ENCODE data around the gene RAD21L1.

RAD21L1 gene

GRCh38 chr20:1274485-1275311 lies 48.9 kb downstream of the RAD21L1 start:
- DNase-seq: no peak

DNA sequence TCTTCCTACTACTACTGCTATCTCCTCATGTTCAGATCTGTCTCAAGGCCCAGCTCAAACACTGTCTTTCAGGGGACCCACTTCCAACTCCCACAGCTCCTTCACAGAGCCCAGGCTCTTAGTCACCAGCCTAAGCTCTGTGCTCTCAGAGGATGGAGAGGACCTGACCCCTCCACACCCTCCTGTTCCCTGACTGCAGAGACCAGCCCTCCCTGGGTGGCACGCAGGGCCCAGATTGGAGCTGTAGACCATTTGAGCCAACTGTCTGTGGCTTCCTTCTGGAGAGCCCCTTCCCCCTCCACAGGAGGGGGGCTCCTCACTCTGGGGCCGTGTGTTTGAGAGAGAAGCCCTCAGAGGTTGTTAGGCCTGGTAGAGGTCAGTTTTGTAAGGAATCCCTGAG lies 50.1 kb downstream of the RAD21L1 start:
- DNase-seq: no peak

- DNase-seq: no peak
Observed at GRCh38 chr20:1277529-1278322, 51.9 kb downstream of the RAD21L1 start.

DNA sequence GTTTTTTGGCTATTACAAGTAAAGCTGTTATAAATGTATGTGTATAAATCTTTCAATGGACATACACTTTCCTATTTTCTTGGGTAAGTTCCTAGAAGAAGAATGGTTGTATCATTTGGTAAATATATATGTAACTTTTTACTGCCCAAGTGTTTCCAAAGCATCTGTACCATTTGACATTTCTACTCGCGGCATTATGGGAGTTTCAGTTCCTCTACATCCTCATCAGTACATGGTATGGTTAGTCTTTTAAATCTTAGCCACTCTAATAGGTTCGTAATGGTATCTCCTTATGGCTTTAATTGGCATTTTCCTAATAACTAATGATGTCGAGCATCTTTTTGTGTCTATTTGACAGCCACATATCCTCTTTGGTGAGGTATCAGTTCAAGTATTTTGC lies 53.1 kb downstream of the RAD21L1 start:
- no peak for DNase-seq

- no peak for DNase-seq
Observed at GRCh38 chr20:1280195-1281102, 54.6 kb downstream of the RAD21L1 start.

DNA sequence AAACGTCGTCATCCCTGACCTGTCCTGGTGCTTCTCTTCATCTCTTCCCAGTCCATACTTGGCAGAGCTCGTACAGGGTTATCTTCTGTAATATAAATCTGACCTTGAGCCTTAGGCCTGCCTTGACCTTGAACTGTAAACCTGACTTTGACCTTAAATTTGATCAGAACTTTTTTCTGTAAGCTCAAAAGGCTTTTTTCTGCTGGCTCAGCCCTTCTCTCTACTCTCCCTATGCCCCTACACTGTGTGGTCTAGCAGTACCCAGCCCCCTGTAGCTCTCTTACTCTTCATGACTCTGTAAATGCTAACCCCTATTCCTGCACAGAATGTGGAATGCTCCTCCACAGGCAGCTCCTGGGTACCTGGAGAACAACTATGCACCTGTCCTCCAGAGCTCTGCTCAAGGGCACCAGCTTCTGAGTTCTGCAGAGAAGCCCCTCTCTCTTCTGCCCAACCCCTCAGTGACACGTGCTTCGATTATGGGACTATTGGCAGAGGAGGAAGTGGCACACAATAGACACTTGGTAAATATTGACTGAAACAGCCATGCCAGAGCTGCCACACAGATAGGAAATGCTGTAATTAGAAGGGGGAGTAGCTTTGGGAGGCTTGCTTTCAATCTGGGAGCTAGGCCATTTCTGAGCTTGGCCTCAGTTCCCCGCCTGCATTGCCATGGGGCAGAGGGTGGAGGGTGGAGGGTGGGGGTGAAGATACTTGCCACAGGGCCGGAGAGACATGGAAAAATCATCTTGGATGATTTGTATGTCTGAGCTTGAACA lies 55.6 kb downstream of the RAD21L1 start:
- DNase-seq: no peak

GRCh38 chr20:1282966-1283365 lies 57.1 kb downstream of the RAD21L1 start:
- no peak for DNase-seq

GRCh38 chr20:1283522-1284510 lies 58.0 kb downstream of the RAD21L1 start:
- no peak for DNase-seq

DNA sequence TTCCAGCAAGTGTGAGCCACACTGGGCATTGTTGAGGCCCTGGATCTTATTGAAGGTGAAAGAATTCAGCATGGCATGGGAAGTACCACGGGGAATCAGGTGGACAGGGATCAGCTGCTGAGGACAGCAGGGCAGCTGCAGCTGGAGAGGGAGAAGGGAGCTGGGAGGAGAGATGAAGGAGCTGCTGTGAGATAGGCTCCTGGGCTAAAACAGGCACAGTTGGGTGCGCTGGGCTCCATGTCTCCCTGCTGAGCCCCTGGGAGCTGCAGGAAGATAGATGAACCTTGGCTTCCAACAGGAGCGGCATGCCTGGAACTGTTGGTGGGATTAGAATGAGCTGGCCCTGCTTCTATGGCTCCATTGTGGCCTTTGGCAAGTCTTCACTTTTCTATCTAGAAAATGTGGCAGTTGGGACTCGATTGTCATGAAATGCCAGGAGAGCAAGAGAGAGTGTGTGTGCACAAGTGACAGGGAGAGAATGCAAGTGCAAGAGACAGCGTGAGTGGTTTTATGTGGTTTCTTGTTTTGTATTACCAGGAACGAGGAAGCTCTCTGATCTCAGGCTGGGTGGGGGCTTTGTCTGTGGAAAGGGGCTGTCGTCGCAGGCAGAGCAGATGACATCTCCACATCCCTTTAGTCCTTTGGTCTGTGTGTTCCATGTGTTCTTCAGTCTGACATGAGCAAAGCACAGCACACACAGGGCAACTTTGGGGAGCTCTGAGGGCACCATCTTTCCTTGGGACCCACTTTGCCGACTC lies 60.6 kb downstream of the RAD21L1 start:
- no peak for DNase-seq

DNA sequence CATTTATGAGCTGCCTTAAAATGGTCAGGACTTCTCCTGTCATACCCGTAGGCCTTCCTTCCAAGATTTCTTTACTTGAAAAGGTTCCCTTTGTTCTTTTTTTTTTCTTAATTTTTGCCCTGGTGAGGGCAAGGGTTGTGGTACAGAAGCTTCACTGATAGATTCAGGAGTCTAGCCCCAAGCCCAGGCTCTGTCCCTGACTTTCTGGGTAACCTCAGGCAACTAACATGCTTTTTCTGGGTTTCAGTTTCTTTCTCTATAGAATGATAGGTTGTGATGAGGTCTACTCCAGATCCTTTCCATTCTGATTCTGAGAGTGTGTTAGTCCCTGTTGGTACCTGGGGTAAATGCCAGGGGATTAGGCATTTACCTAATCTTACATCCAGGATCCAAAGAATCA lies 61.5 kb downstream of the RAD21L1 start:
- no peak for DNase-seq

DNA sequence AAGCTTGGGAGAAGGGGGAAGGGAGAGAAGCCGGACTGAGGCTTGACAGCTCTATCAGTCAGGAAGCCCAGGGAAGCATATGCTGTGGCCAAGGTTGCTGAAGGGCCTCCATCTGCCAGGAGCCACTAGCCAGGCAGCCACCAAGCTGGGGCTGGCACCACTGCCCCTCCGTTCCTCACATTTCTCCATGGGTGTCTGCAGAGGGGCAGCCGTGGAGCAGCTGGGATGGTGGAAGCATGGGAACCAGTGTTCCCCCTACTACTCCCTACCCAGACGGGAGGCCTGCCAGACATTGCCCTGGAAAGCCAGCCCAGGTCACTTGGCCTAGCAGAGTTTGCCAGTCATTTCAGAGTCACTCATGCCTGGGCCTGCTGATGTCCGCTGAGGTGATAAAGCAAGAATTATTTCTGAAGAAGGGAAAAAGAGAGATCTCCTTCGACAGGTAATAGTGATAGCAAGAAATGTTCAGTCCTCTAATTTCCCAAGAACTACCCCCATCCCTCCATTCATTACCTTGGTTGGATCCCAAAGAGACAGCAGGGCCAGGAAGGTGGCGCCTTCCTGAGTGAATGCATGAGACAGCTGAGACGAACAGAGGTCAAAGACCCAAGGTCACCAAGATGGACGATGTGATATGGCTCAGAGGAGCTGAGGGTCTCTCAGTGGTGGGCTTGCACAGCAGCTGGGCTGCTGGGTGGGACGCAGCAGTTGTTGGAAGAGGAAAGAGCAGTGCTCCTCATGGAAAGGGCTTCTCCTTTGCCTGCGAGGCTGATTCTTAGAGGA lies 62.1 kb downstream of the RAD21L1 start:
- DNase-seq: no peak

GRCh38 chr20:1291191-1291741 lies 65.4 kb downstream of the RAD21L1 start:
- DNase-seq: no peak

DNA sequence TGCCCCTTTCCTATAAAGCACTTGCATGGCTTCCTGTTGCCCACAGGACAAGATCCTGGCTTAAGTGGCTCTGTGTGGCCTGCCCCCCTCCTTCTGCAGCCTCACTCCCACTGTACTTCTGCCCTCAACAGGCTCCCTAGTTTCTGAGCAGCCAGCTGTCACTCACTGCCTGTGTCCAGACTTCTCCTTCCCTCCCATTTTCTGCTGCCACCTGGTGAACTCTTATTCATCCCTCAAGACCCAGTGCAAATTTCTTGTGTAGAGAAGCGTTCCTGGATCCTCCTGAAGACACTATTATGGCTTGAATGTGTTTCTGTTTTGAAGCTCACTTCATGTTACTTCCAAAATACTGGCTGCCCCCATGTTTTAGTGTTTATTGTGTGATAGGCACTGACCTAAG lies 66.8 kb downstream of the RAD21L1 start:
- no peak for DNase-seq

GRCh38 chr20:1293641-1294379 lies 68.0 kb downstream of the RAD21L1 start:
- DNase-seq: no peak

DNA sequence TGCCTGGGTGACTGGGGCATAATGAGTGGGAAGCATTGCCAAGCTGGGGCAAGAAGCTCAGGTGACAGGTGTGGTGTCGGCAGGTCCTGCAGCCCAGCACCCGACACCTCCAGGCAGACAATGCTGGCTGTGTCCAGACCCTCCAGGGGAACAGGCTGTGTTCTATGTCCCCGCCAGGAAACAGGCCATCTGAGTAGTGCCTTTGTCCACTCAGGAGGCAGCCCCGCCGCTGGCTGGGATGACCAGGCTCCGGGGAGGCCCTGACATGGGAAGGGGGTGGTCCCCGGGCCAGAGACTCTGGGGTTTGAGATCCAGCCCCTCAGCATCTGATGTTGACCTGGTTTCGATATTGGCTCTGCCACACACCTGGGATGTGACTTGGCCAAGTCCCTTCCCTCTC lies 68.7 kb downstream of the RAD21L1 start:
- DNase-seq: no peak

DNA sequence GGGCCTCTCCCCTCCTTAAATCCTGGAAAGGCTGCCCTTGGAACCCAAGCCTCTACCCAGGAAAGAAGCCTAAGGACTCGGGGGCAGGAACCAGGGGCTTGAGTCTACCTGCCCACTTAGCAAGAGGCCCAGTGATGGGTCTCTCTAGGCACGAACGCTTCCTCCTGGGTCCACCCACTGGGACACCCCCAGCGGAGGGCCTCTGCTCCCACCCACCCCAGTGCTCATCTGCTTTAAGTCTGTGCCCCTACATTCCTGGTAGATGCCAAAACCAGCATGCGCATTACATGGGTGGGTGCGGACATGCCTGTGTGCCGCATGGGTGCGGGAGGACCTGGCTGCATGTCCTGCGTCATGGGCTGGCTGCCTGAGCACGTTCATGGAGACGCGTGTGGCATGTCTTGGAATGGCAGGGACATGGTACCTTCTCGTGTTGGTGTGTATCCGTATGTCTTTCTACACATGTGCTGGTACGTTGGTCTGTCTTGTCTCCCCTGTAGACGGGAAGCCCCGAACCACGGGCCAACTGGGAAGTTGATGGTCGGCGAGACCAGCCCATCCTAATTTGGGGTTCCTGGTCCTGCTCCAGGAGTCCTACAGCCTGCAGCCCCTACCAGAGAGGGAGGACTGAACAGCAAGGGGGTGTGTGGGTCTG lies 69.6 kb downstream of the RAD21L1 start:
- DNase-seq: no peak

DNA sequence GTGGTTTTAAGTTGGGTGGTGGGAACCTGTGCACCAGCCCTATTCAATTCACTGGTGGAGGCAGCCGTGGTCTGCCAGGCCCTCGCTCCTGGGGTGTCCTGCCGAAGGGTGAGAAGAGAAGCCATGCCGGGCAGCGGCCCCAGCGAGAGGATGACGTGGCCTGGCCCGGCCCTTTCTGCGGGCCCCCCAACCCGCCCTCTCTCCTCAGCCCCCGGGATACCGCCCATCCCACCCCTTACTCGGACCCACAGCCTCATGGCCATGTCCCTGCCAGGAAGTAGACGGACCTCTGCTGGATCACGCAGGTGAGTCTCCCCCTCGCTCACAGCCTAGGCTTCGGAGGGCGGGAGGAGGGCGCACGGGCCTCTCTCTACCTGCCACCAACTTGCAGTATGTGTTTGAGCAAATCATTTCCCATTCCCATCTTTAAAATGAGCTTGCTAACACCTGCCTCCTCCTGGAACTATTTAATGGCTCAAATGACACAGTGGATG lies 70.3 kb downstream of the RAD21L1 start:
- no peak for DNase-seq

- no peak for DNase-seq
Observed at GRCh38 chr20:1296922-1297321, 71.1 kb downstream of the RAD21L1 start.

All from stimulated activated CD4-positive, alpha-beta T cell treated with anti-CD3 and anti-CD28 coated beads, Interleukin-4, amount 100 ng/mL, for 24 hours (primary cell).